NAMALWA (cell line): ENCODE data around the gene PCMTD2.

Experiments
- DNase-seq: peaks from one replicate; pipeline ENCODE4 v3.0.0-alpha.2; 2015; ENCODE audit warnings: low spot score

The PCMTD2 gene

DNA sequence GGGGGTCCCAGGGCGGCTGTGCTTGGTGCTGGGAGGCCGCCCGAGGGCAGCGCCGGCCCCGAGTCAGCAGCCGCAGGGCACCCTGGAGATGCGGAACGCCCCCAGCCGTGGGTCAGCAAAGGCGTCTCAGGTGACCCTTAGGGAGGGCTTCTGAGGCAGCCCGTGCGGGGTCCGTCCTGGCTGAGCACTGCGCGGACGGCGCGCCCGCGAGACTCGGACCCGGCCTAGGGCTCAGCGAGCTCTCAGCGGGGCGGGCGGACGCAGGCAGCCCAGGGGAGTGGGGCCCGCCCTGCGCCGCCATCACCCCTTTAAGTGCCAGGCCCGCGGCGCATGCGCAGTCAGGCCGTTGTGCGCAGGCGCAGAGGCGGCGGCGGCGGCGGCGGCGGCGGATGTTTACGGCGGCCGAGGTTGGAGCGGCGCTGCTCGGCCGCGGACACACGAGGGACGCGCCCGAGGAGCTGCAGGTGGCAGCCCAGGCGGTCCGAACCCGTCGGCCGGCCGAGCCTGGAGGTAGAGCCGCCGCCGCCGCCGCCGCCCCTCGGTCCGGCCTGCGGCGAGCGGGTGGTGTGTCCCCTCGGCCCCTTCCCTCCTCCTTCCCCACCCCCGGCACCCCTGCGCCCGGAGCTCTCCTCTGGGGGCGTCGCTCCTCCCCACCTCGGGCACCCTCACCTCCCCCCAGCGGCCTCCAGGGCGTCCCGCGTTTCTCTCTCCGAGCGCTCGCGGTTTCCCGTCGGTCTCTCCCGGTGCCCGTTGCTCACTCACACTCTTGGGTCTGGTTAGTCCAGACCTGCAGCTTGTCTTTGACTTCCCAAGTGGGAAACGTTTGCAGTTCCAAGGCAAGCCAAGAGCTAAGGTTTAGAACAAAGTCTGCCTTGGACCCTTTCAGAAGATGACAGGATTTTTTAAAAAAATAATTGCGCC lies at the start of gene PCMTD2:
PCMTD2 (plus strand) TSS at position 388 of the 921 bp plus-strand sequence. CDS start 4,218 bp downstream, outside the sequence.
- peak; percentile 92 for DNase-seq

DNA sequence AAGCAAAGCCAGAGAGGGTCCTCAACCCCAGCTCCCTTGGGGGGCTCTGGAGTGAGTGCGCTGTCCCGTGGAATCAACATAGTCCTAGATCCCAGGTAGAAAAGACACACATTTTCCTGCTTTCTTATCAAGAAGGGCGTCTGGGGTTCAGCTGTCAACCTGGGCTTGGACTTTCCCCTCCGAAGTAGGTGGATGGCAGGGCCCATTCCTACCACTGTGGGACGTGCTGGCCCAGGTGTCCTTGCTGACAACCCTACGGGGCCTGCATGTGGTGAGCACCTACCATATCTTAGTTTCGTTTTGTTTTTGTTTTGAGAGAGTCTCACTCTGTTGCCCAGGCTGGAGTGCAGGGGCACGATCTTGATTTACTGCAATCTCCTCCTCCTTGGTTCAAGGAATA lies 48.9 kb upstream of the PCMTD2 start:
- DNase-seq, result no peak

DNA sequence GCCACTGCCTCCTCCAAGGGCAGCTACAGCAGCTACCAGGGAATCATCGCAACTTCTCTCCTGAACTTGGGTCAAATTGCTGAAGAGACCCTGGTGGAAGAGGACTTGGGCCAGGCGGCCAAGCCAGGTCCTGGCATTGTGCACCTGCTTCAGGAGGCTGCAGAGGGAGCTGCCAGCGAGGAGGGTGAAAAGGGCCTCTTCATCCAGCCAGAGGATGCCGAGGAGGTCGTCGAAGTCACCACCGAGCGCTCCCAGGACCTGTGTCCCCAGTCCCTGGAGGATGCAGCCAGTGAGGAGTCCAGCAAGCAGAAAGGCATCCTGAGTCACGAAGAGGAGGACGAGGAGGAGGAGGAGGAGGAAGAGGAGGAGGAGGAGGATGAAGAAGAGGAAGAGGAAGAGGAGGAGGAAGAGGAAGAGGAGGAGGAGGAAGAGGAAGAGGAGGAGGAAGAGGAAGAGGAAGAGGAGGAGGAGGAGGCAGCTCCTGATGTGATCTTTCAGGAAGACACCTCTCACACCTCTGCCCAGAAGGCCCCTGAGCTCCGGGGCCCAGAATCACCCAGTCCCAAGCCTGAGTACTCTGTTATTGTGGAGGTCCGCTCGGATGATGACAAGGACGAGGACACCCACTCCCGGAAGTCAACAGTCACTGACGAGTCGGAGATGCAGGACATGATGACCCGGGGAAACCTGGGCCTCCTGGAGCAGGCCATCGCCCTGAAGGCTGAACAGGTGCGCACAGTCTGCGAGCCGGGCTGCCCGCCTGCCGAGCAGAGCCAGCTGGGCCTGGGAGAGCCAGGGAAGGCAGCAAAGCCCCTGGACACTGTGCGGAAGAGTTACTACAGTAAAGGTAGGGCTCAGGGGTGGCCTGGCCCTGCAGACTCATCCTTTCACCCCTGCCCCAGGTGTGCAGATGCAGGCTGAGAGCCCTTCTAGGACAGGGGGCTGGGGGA lies 47.6 kb upstream of the PCMTD2 start:
- no peak for DNase-seq

DNA sequence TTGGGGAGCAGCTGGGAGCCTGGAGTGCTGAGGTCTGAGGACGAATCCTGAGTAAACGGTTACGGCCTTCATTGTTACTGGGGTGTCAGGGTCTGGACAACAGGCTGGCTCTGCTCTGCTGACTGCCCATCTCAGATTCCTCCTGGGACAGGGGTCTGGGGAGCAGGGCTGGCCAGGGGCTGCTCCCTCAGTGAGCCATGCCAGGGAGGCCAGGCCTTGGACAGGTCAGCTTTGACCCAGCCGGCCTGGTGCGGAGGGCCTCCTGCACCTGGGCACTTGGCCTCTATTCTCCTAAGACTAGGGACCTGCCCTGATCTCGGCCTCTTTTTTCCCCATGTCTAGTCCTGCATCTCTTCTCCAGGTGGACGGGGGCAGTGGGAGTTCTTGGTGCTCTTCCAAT lies 46.4 kb upstream of the PCMTD2 start:
- DNase-seq, result no peak

DNA sequence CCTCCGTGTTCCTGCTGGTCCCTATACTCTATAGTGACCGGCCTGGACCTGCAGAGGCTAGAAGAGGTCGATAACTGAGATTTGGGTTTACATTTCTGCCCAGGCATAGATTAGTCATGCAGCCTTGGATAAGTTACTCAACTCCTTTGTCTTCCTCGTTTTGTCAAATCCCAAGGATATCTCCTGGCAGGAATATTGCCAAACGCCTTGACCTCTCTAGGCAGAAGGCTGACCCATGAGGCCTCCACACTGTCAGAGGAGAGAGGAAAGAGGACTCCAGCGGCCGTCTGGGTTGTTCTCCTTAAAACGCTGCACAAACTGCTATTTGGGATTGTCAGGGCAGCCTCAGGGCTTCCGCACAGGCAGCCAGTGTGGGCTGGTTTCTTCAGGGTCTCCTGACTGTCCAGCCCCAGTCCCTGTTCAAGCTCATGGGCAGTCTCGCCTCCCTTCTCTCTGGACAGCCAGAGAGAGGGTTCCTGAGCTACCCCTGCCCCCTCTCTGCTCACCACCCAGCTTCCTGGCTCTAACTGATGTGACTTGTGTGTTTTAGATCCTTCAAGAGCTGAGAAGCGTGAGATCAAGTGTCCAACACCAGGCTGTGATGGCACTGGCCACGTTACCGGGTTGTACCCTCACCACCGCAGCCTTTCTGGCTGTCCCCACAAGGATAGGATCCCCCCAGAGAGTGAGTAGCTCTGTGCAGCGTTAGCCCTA lies 44.7 kb upstream of the PCMTD2 start:
- DNase-seq, result no peak

DNA sequence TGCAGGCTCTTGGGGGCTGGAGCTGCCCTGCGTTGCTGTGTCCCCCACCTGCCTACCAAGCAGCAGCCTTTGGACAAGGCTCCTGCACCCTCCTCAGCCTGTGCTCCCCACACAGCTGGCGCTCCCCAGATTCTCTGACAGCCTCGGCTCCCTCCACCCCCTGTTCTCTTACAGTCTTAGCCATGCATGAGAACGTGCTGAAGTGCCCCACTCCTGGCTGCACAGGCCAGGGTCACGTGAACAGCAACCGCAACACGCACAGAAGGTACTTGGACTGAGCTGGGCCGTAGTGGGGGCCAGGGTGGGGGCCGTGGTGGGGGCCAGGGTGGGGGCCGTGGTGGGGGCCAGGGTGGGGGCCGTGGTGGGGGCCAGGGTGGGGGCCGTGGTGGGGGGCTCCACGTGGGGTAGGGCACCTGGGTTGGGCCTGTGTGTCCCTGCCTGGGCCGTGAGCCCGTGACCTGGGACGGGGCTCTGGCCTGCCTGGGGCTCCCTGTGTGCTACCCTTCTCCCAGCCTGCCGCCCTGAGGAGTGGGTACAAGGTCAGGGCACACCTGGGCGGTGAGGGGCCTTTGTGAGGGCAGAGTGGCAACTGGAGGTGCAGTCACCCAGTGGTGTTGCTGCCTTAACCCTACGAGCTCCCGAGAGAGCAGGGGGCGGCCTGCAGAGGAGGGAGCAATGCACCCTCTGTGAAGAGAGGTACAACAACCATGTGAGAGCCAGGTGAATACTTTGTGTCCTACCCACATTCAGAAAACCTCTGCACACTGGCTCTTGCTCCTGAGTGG lies 43.5 kb upstream of the PCMTD2 start:
- DNase-seq, result no peak

DNA sequence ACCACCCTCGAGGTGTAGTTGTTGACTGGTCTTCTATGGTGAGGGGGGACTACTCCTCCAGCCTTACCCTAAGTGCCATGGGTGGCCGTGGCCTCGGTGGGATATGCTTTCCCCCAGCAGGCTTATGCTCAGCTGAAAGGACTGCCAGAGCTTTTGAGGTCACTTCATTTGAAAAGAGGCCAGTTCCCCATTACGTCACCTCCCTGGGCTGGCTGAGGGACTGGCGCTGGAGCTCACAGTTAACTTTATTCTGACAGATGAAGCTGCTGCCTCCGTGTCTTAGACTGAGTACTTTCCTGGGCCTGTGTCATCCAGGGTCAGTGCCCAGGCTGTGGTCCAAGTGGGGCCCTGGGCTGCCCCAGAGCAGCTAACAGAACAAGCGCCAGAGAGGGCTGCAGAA lies 42.8 kb upstream of the PCMTD2 start:
- DNase-seq, result no peak

DNA sequence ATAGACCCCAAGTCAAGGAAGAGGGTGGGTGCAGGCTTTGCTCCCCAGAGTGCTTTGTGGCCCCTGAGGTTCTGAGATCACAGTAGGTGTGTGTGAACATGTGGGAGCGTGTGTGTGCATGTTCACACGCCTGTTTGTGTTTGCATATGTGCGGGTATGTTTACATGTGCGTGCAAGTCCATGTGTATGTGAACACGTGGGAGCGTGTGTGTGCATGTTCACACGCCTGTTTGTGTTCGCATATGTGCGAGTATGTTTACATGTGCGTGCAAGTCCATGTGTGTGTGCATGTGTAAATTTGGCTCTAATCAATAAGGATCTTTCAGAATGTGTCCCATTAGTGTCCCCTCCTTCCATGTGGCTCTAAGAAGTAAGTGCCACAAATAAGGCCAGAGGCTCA lies 41.4 kb upstream of the PCMTD2 start:
- no peak for DNase-seq

DNA sequence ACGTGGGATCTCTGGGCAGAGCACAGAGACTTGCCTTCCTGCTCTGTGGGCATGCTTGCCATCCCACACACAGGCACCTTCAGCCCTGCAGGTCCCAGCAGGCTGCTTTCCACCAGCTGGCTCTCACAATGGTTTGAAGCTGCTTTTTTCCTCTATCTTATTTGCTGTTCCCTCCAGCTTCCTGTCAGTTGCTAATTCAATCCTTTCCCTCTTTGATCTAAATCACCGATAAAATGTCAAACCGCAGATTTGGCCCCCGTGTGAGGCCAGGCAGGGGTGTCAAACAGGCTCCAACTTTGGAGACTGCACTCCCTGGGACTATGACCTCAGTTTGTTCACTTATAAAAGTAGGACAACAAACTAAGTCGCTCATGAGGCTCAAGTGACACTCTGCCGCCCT lies 40.6 kb upstream of the PCMTD2 start:
- no peak for DNase-seq

DNA sequence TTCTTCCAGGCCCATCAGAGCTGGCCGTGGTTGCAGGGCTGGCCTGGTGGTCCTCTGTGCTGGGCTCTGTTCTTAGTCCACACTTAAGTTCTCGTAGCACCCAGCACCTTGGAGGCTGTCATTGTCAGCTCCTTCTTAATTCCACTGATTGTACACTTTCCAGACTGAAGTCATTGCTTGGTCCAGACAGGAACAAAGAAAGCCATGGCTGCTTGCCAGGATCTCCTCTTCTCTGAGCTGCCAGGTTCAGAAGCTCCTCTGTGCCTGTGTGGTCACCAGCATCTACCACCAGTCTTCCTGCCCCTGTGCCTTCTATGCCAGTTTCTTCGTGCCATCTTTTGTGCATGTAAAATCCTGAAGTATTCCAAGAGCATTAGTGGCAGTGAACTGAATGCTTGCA lies 39.5 kb upstream of the PCMTD2 start:
- no peak for DNase-seq

DNA sequence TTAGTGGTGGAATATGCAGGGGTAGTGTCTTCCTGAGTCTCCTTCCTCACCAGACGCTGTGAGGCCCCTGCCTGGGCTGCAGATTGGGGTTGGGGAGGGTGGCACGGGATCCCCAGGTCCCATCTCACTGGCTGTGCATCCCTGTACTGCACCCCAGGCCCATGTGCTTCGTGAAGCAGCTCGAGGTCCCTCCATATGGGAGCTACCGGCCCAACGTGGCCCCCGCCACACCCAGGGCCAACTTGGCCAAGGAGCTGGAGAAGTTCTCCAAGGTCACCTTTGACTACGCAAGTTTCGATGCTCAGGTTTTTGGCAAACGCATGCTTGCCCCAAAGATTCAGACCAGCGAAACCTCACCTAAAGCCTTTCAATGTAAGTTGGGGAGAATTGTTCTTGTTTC lies 38.6 kb upstream of the PCMTD2 start:
- no peak for DNase-seq

DNA sequence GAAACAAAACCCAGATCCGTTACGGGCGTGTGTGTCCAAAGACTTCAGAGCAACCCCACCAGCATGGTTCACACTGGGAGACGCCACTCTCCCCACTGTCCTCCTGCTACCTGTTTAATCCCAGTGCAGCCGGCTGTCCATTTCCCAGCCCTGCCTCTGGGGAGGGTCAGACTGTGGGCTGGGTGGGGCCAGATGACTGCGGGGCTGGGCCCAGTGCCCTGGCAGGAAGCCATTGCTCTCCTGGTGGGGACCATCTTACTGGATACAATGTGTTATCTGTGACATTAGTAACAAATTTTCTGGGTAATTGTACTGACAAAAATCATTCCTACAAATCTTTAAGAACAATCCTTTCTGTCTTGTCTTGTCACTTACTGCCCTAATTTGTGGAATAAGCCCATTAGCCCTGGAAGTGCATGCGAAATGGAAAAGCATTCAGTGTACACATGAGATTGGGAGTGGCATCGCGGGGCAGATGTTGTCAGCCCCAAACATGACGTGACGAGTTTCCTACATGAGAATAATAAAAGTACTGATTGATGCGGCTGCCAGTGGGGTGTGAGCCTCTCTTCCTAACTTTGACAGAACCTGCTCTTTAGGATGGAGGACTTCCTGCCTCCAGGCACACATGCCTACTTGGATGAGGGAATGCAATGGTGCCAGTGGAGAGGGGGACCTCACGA lies 37.9 kb upstream of the PCMTD2 start:
- DNase-seq, result no peak

DNA sequence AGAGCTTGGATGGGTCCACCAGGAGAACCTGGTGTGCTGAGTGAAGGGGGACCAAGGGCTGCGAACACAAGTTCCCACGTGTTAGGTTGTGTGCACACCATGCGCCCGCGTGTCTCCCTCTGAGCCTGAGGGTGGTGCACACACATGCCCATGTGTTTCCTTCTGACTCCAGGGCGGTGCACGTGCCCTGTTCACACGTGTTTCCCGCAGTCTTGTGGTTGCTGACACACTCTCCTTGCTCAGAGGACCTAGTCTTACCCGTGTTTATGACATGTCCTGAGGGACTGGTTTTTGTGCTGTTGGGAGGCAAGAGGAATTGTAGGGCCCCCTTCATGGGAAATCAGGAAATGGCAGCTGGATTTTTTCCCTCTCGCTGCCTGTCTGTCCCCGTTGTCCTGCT lies 36.3 kb upstream of the PCMTD2 start:
- DNase-seq, result no peak

DNA sequence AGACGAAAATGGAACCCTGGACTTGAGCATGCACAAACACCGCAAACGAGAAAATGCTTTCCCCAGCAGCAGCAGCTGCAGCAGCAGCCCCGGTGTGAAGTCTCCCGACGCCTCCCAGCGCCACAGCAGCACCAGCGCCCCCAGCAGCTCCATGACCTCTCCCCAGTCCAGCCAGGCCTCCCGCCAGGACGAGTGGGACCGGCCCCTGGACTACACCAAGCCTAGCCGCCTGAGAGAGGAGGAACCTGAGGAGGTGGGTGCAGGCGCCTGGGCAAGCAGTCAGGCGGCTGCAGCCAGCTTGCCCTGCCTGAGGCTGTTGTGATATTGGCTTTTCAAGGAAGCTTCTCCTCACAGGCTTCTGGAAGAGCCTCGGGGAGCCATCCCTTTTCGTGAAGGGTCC lies 35.8 kb upstream of the PCMTD2 start:
- DNase-seq, result no peak

DNA sequence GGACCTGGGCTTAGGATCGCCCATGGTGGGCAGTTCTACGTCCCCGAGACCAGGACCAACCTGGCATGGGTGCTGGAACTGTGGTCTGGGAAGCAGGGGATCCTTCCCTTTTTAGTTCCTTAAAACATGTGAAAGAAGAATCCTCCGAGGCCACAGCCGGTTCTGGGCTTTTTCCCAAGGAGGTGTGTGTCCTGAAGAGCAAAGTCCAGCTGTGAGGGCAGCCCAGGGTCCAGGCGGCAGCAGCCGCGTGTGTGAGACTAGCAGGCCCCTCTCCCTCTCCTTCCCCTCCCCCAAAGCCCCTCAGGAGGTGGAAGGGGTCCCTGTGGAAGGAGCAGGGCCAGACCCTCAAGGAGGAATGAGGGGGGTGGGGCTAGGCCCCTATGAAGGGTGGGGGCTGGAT lies 35.1 kb upstream of the PCMTD2 start:
- DNase-seq, result no peak

DNA sequence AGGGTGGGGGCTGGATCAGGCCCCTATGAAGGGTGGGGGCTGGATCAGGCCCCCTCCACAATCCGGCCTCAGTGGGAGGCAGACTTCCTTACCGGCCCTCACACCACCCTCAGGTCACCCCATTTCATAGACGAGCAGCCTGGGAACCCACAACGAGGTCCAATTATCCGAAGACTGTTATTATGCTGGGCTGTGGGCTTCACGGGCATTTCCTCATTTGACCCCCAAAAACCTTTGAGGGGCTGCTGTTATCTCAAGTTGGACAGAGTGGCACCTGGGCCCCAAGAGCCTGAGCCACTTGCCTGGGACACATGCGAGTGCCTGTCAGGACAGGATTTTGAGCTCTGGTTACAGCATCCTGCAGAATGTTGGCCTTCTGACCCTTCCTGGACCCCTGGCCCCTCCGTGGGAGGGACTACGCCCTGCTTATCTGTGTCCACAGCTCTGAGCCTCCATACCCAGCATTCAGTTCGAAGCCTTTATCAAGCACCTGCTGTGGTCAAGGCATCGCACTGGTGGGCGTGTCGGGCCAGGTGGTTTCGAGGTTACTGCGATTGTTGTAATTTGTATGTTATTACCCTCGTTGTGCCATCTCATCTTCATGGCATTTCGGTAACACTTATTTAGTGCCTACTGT lies 34.5 kb upstream of the PCMTD2 start:
- no peak for DNase-seq

DNA sequence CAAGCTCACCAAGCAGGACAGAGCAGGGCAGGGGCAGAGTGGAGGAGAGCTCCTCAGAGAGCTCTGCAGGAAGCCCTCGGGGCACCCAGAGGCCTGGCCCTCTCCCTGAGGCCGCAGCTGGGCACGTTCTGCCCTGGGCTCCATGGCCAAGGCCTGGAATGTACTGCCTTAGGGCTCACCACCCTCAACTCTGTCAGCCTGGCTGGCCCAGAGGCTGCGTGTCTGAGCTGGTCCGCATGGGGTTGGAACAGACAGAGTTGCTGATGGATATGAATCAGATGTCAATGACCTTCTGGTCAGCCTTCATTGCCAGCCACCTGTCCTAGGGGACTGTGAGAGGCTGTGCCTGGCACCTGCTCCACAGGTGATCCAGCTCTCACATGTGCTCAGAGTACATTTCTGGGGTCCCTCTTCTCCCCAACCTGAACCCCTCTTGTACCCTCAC lies 33.2 kb upstream of the PCMTD2 start:
- DNase-seq, result no peak

DNA sequence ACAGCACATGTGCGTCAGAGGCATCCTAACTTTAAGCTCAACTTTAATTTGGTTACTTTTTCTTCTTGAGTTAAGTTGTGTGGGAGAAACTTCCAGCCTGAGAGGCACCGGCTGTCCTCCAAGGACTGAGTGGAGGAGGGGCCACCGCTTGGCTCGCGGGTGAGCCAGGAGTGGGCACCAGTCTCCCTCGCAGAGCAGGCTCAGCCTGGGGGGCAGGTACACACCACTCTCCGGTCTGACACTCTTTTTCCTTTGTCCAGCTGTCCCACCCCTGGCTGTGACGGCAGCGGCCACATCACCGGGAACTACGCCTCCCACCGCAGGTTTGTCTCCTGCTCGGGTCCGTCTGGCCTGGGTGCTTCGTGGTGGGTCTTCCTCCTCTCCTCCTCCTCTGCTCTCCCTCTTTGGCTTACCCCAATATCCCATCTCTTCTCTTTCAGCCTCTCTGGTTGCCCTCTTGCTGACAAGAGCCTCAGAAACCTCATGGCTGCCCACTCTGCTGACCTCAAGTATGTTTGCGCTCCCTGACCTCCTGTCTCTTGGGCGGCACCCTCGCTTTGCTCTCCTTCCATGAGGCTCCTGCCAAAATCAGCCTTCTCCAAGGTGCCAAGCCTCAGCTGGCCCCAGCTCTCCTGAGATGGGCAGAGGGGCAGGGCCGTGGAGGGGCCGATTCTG lies 32.6 kb upstream of the PCMTD2 start:
- DNase-seq, result no peak

DNA sequence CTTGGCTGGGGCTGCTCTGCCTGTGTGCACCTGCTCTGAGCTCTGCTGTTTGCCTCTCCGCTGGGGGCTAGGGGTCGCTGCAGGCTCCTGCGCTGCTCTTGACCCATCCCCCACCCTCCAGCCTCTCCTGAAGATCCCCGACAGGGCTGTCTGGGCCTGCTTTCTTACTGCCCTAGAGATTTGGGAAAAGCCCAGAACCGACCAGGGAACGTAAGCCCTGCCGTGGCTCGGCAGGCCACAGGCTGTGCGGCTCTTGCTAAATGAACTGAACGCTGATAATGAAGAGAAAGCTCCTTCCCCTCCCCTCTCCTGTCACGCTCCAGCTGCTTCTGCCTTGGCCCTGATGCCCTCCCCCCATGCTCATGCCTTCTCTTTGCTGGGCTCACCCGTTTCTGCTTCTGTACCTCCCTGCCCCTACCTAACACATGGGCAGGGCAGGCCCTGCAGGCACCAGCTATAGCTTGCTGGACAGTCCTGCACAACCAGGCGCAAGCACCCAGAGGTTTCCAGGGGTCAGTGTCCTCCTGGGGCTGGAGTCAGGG lies 32.0 kb upstream of the PCMTD2 start:
- DNase-seq, result no peak
